ENCODE results near the gene CAPZB.

CAPZB gene

GRCh38 chr1:19404748-19405147 lies 80.6 kb downstream of the CAPZB start:
- no peak for DNase-seq

GRCh38 chr1:19403256-19403655 lies 82.1 kb downstream of the CAPZB start:
- DNase-seq: no peak

DNA sequence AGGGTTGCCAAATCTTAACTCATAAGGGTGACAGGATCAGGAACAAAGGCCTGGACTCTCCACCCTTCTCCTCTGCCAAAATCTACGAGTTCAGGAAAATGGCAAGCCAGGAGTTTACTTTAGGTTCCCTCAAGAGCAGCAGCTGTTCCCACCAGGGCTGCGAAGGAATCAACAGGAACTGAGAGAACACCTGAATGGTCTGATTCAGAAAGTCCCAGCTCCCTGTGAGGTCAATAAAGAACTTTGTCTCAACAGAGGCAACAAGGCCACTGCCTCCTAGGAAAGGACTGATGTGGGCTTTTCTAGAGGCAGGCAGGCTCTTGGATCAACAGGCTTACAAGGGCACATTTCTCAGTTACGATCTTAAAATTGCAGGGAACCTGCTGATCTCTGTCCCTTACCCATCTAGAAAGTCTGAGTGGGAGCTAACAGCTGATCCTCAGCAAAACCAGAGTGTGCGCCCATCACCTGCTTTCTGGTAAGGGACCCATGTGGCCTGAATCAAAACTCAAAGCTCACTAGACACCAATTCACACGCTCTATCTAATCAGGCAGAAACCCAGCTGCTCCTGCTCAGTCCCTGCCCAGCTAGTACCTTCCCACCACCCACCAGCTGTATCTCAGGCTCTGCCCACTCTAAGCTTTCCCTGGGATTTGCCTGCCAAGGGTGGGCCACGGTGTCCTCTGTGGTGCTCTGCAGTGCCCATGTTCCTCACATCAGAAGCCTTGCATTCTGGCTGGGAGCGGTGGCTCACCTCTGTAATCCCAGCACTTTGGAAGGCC lies 83.1 kb downstream of the CAPZB start:
- no peak for DNase-seq

DNA sequence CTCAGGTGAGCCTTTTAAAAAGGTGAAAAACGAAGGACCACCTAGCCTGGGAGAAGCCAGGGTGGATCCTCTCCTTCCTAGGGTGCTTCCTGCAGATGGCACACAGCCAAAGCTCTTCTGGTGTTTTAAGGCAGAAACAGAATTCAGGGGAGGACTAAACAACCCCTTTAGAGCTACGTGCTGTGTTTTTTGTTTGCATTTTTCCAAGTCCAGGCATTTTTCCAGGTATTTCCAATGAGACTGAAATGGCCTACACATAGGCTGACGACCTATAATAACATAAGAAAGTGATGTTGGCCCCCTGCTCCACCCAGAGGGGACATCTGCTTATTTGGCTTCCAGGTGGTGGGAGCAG lies 83.8 kb downstream of the CAPZB start:
- no peak for DNase-seq

DNA sequence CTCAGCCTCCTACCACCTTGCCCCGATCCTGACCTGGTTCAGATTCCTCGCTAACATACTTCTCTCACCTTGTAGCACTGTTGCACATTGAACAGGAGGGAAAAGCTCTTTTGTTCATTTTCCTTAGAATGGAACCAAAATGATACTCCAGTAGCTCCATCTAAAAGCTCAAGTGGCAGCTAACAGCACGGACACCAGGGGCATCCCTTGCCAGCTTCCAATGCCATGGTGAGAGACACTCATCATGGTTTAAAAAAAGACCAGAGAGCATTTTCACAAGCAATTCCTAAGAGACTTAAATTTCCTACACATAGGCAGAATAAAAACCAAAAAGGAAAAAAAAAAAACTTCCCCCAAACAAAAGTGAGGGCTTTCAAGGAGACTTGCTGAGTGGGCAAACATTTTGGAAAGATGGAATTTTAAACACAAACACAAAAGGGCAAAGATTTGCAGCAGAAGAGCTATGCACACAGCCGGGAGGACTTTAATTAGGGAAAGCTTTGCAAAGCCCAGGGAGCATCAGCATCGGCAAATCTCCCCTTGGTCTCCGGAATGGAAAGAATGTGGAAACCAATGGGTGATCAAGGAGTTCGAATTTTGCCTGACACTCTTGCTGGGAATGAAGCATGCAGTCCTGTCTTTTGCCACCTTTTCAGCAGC lies 84.3 kb downstream of the CAPZB start:
- no peak for DNase-seq

- no peak for DNase-seq
Observed at GRCh38 chr1:19400192-19400611, 85.1 kb downstream of the CAPZB start.

- DNase-seq: no peak
Observed at GRCh38 chr1:19398309-19398760, 87.0 kb downstream of the CAPZB start.

- DNase-seq: no peak
Observed at GRCh38 chr1:19397217-19397945, 88.0 kb downstream of the CAPZB start.

- no peak for DNase-seq
Observed at GRCh38 chr1:19396280-19396679, 89.1 kb downstream of the CAPZB start.

DNA sequence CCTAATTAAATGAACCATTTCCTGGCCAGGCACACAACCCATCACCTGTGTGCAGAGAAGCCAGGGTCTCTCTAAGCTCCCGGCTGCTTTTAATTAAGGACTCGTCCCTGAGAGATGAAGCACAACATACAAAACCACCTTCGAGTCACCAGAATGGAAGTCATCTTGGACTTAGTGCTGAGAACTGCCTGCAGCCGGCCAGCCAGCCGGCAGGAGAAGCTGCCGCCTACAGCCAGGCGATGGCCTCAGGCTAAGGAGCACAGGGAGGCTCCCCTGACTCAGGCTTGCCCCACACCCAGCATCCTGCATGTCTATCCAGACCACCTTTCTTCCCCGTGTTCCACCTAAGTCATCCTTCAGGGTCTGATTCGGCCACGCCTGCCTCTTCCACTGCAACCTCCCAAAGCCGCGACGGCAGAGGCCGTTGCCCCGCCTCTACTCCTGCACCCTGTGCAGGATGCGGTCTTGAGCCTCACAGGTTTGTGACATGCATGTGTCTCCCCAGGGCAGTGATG lies 89.6 kb downstream of the CAPZB start:
- no peak for DNase-seq

DNA sequence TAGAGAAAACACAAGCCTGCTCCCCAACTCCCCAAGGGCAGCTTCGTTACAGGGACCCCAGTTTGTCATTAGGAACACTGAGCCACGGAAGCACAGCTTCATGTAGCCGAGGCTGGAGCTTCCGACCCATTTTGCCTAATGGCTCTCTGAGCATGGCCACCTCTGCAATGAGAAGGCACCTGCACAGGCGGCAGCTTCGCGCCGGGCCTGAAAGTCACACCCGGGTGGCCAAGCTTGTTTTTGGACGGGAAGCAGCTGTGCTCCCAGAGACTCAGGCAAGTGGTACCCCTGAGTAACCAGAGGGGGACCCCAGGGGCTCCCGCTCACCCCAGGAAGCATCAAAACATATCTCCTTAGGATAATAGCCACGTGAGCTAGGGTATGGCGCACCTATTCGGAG lies 92.3 kb downstream of the CAPZB start:
- DNase-seq: no peak

- DNase-seq: no peak
Observed at GRCh38 chr1:19392221-19392620, 93.1 kb downstream of the CAPZB start.

GRCh38 chr1:19391596-19391981 lies 93.8 kb downstream of the CAPZB start:
- no peak for DNase-seq

DNA sequence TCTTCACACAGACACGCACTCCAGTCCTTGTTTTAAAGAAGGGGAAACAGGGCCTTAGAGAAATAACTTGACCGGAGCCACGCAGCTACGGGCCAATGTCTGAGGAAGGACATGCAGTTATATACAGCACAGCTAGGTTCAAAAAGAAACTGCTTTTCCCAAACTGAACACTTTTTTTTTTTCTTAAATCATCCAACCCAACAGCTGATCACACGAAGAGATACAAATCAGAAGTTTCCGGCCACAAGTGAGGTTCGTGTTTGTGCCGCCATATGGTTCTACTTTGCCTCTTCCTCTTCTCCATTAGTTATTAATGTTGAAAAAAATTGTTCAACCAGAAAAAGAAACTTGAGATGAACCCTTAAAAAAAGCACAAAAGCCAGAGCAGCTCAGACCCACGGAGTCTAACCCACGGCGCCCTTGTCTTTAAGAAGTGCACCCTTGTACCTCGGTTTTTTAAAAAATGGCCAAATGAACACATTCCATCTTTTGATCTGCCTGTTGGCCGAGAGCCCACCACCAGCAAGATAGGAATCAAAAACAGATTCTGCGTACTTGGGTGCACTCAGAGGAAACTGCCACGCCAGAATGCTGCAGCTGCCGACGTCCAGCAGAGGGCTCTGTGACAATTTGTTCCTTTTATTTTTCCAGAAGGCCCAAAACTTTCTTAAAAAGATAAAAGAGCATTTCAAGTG lies 94.3 kb downstream of the CAPZB start:
- DNase-seq: peak; percentile 49

DNA sequence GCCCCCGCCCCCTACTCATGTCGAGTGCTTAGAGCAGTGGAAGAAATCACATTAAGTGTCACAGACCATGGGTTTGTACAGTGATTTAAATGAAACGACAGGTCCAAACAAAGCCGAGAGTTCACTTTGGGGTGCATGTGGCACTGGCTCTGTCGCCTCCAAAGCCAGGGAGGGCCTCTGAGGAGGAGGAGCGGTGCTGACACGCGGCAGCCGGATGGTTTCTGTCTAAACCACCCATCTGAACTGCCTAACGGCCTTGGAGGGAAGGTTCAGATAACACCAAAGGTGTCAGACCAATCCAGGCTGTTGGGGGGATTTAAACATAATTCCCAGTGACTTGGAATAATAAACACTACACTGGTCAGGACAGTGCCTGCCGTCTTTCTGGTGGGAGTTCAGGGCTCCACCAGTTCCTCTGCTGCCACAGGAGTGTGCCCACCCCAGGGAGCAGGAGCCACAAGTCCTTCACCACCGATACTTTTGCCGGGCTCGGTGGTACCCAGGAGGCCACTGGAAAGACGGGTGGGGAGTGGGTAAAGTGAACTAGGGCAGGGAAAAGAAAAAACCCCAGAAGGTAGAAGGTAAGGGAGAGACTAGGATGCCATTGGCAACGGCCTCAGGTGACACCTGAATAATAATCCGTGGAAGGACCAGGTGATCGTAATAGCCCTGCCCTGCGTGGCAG lies 95.0 kb downstream of the CAPZB start:
- DNase-seq: no peak

GRCh38 chr1:19388980-19389379 lies 96.4 kb downstream of the CAPZB start:
- DNase-seq: no peak

DNA sequence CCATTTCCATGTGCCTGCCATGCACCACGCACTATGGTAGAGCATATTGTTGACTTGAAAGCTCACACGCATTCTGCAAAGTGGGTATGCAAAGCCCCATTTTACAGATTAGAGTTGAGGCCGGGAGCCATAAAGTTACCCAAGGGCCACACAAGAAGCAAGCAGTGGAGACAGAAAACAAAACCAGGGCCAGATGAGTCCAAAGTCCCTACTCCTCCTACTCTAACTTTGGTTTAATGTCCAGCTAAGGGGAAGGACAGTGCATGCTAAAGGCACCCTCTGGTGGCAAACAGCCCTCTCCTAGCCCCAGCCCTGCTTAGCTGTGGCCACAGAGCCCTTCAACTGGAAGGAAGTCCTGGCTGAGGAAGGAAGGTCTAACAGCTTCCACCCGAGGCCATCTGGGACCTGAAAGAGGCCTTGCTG lies 98.3 kb downstream of the CAPZB start:
- no peak for DNase-seq

- no peak for DNase-seq
Observed at GRCh38 chr1:19385869-19386591, 99.3 kb downstream of the CAPZB start.

DNA sequence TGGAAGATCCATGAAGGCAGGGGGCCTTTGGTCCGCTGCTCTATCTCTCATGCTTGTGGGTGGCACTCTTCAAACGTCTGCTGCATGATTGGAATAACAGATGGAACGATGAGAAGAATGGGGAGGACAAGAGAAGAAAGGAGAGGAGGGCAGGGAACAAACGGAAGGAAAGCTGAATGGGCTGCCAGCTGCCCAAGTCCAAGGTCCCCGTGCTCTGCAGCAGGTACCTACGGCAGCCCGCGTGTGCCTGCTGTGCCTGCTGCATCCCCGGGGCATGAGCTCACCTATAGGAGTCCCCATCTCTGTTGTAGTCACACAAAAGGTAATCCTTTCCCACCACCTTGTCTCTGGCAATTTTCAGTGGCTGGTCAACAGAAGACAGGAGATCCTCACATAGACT lies 100.1 kb downstream of the CAPZB start:
- no peak for DNase-seq

GRCh38 chr1:19384772-19385187 lies 100.6 kb downstream of the CAPZB start:
- DNase-seq: no peak

GRCh38 chr1:19384113-19384512 lies 101.2 kb downstream of the CAPZB start:
- DNase-seq: no peak

GRCh38 chr1:19382222-19382621 lies 103.1 kb downstream of the CAPZB start:
- no peak for DNase-seq
